HG03025 (cell line): Measurements from ENCODE around the gene MTA3.
A peak's percentile ranks its signal among the peaks of the same experiment; 100 is the strongest.
"Not testable (repeated sequence)": the region's sequence is repeated elsewhere in the genome, so short reads cannot be mapped to it uniquely, and the experiment has no call there.

ENCODE experiments used
- ATAC-seq: cut with Tn5 transposase; IDR thresholded peaks from one replicate; pipeline ENCODE4 v1.9.1; 2021; ENCODE audit warnings: mild to moderate bottlenecking, moderate library complexity; ENCODE audit not compliant: unreplicated experiment, low FRiP score

MTA3 gene

GRCh38 chr2:42722320-42723190 is 154.1 kb downstream of the MTA3 start:
- ATAC-seq = peak; percentile 64

- ATAC-seq = no peak
Observed at GRCh38 chr2:42723465-42723864, 155.0 kb downstream of the MTA3 start.

GRCh38 chr2:42724886-42725285 is 156.5 kb downstream of the MTA3 start:
- no peak for ATAC-seq

GRCh38 chr2:42725657-42726056 is 157.2 kb downstream of the MTA3 start:
- no peak for ATAC-seq

- ATAC-seq = no peak
Observed at GRCh38 chr2:42726680-42727079, 158.2 kb downstream of the MTA3 start.

- not testable (repeated sequence) for ATAC-seq
Observed at GRCh38 chr2:42731316-42731715, 162.9 kb downstream of the MTA3 start.

- ATAC-seq = no peak
Observed at GRCh38 chr2:42733852-42734251, 165.4 kb downstream of the MTA3 start.

- no peak for ATAC-seq
Observed at GRCh38 chr2:42736598-42737322, 168.3 kb downstream of the MTA3 start.

- ATAC-seq = no peak
Observed at GRCh38 chr2:42741140-42741539, 172.7 kb downstream of the MTA3 start.

- no peak for ATAC-seq
Observed at GRCh38 chr2:42742740-42743658, 174.6 kb downstream of the MTA3 start.

- no peak for ATAC-seq
Observed at GRCh38 chr2:42743659-42743990, 175.2 kb downstream of the MTA3 start.

- ATAC-seq = no peak
Observed at GRCh38 chr2:42744545-42745082, 176.2 kb downstream of the MTA3 start.

GRCh38 chr2:42747422-42747821 is 179.0 kb downstream of the MTA3 start:
- no peak for ATAC-seq

- no peak for ATAC-seq
Observed at GRCh38 chr2:42748840-42749239, 180.4 kb downstream of the MTA3 start.

- peak; percentile 80 for ATAC-seq
Observed at GRCh38 chr2:42752314-42752713, 183.9 kb downstream of the MTA3 start.

- ATAC-seq = no peak
Observed at GRCh38 chr2:42752816-42753813, 184.7 kb downstream of the MTA3 start.

- no peak for ATAC-seq
Observed at GRCh38 chr2:42754021-42754775, 185.8 kb downstream of the MTA3 start.

- ATAC-seq = no peak
Observed at GRCh38 chr2:42754776-42755140, 186.3 kb downstream of the MTA3 start.
